ENCODE measurements around the gene SLC9C1. TPM values are rescaled to one million over a fixed set of nuclear protein-coding genes. Genes with fewer than 3 reads are reported as not detected.

Gene SLC9C1
- total RNA-seq, 1 donor from 2014 or later, result not detected

DNA sequence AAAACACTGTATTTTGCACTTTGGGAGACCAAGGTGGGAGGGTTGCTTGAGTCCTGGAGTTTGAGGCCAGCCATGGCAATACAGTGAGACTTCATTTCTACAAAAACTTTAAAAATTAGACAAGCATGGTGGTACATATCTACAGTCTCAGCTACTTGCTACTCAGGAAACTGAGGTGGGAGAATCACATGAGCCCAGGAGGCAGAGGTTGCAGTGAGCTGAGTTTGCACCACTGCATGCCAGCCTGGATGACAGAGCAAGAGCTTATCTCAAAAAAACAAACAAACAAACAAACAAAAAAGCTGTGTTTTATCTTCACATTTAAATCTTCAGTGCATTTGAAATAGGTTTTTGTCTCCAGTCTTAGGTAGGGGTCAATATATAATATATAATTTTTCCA, 4.8 kb upstream of the SLC9C1 start:
- Mint-ChIP-seq H3K27me3 (ENCODE audit: unreplicated experiment) (peaks cover 13% of the 10 kb centered on the region), H3K4me3 (ENCODE audit: unreplicated experiment) (no peak overlapping the region), H3K27ac (ENCODE audit: unreplicated experiment) (no peak overlapping the region), H3K4me1 (ENCODE audit: unreplicated experiment) (peaks cover 8% of the 10 kb centered on the region), H3K36me3 (ENCODE audit: unreplicated experiment) (no peaks in the 10 kb centered on the region), H3K9me3 (ENCODE audit: unreplicated experiment) (no peaks in the 10 kb centered on the region)
- DNase-seq (ENCODE audit: extremely low spot score, unreplicated experiment), result no peak
- TF ChIP-seq CTCF (IDR thresholded peaks at IDR 0.05), result no peak

GRCh38 chr3:112297714-112298113, 3.7 kb upstream of the SLC9C1 start:
- H3K9me3 Mint-ChIP-seq (ENCODE audit: unreplicated experiment), result no peaks in the 10 kb centered on the region
- no peak overlapping the region for H3K27ac Mint-ChIP-seq (ENCODE audit: unreplicated experiment)
- no peak for TF ChIP-seq CTCF (IDR thresholded peaks at IDR 0.05)
- H3K4me1 Mint-ChIP-seq (ENCODE audit: unreplicated experiment), result peaks cover 15% of the 10 kb centered on the region
- H3K4me3 Mint-ChIP-seq (ENCODE audit: unreplicated experiment), result no peak overlapping the region
- H3K27me3 Mint-ChIP-seq (ENCODE audit: unreplicated experiment), result peaks cover 13% of the 10 kb centered on the region
- DNase-seq (ENCODE audit: extremely low spot score, unreplicated experiment), result no peak
- H3K36me3 Mint-ChIP-seq (ENCODE audit: unreplicated experiment), result no peaks in the 10 kb centered on the region

DNA sequence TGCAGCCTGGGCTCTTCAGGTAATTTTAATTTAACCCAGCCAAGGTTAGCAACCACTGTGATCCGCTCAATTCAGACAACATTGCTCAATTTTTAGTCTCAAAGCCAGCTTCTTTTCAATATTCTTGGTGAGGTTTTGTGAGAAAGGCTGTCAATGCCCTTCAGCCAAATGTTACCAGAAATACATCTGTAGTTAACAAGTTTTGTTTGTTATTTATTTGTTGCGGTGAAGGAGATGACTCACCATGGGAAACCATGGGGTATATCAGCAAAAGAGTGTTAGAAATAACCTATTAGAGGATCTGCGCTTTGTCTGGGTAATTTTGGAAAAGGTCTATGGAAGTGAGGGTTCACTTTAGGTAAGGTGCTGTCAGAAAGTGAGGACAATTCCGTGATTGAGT, 5.0 kb downstream of the SLC9C1 start:
- Mint-ChIP-seq H3K36me3 (ENCODE audit: unreplicated experiment) (no peaks in the 10 kb centered on the region), H3K9me3 (ENCODE audit: unreplicated experiment) (no peaks in the 10 kb centered on the region), H3K27me3 (ENCODE audit: unreplicated experiment) (peaks cover 27% of the 10 kb centered on the region), H3K27ac (ENCODE audit: unreplicated experiment) (no peak overlapping the region), H3K4me1 (ENCODE audit: unreplicated experiment) (peaks cover 9% of the 10 kb centered on the region), H3K4me3 (ENCODE audit: unreplicated experiment) (no peak overlapping the region)
- DNase-seq (ENCODE audit: extremely low spot score, unreplicated experiment), result no peak
- no peak for TF ChIP-seq CTCF (IDR thresholded peaks at IDR 0.05)

GRCh38 chr3:112280266-112280665, 13.8 kb downstream of the SLC9C1 start:
- Mint-ChIP-seq H3K27ac (ENCODE audit: unreplicated experiment) (no peak overlapping the region), H3K9me3 (ENCODE audit: unreplicated experiment) (no peaks in the 10 kb centered on the region), H3K4me3 (ENCODE audit: unreplicated experiment) (no peak overlapping the region), H3K4me1 (ENCODE audit: unreplicated experiment) (no peaks in the 10 kb centered on the region), H3K36me3 (ENCODE audit: unreplicated experiment) (no peaks in the 10 kb centered on the region), H3K27me3 (ENCODE audit: unreplicated experiment) (peaks cover 61% of the 10 kb centered on the region)
- DNase-seq (ENCODE audit: extremely low spot score, unreplicated experiment), result no peak
- no peak for TF ChIP-seq CTCF (IDR thresholded peaks at IDR 0.05)

- no peaks in the 10 kb centered on the region for H3K36me3 Mint-ChIP-seq (ENCODE audit: unreplicated experiment)
- peaks cover 43% of the 10 kb centered on the region for H3K27me3 Mint-ChIP-seq (ENCODE audit: unreplicated experiment)
- H3K27ac Mint-ChIP-seq (ENCODE audit: unreplicated experiment), result no peak overlapping the region
- DNase-seq (ENCODE audit: extremely low spot score, unreplicated experiment), result no peak
- no peak for TF ChIP-seq CTCF (IDR thresholded peaks at IDR 0.05)
- H3K4me1 Mint-ChIP-seq (ENCODE audit: unreplicated experiment), result no peaks in the 10 kb centered on the region
- H3K4me3 Mint-ChIP-seq (ENCODE audit: unreplicated experiment), result no peak overlapping the region
- no peaks in the 10 kb centered on the region for H3K9me3 Mint-ChIP-seq (ENCODE audit: unreplicated experiment)
These were observed 20.5 kb downstream of the SLC9C1 start for GRCh38 chr3:112273536-112273935.

All from osteocyte (in vitro differentiated cells).